H9 (cell line): ENCODE results near the gene STK24. TPM values are rescaled to one million over a fixed set of nuclear protein-coding genes. Genes with fewer than 3 reads are reported as not detected.

Experiments used
- DNase-seq: peaks from one replicate; pipeline ENCODE4 v3.0.0-alpha.2; 2017
- H2AFZ ChIP-seq: one replicate; pipeline ENCODE4 v1.6.1; 2013; ENCODE audit warnings: mild to moderate bottlenecking, low read length, control low read depth, moderate library complexity
- H2AK5ac ChIP-seq: 2 replicates; pipeline ENCODE4 v1.6.1; 2013; ENCODE audit warnings: low read length, control low read depth, mixed read lengths; ENCODE audit not compliant: insufficient read length
- H2BK120ac ChIP-seq: one replicate; pipeline ENCODE4 v1.6.1; 2013; ENCODE audit warnings: low read depth, mild to moderate bottlenecking, low read length, control low read depth, inconsistent platforms; ENCODE audit not compliant: poor library complexity, severe bottlenecking
- H2BK12ac ChIP-seq: 2 replicates; pipeline ENCODE4 v1.6.1; 2013; ENCODE audit warnings: low read length, control low read depth, mixed read lengths, low read depth; ENCODE audit not compliant: insufficient read length
- H2BK15ac ChIP-seq: 2 replicates; pipeline ENCODE4 v1.6.1; 2013; ENCODE audit warnings: low read depth, low read length, control low read depth
- H2BK20ac ChIP-seq: one replicate; pipeline ENCODE4 v1.6.1; 2013; ENCODE audit warnings: low read depth, mild to moderate bottlenecking, low read length, control low read depth, inconsistent platforms; ENCODE audit not compliant: poor library complexity, severe bottlenecking
- H2BK5ac ChIP-seq: 2 replicates; pipeline ENCODE4 v1.6.1; 2013; ENCODE audit warnings: low read length, control low read depth, mixed read lengths; ENCODE audit not compliant: insufficient read length
- H3K14ac ChIP-seq: 2 replicates; pipeline ENCODE4 v1.6.1; 2013; ENCODE audit warnings: low read length, control low read depth; ENCODE audit not compliant: insufficient read depth
- H3K18ac ChIP-seq: 2 replicates; pipeline ENCODE4 v1.6.1; 2013; ENCODE audit warnings: low read depth, mild to moderate bottlenecking, mixed read lengths, low read length, control low read depth; ENCODE audit not compliant: insufficient read length
- H3K23ac ChIP-seq: 2 replicates; pipeline ENCODE4 v1.6.1; 2013; ENCODE audit warnings: low read length, control low read depth, mixed read lengths, low read depth; ENCODE audit not compliant: insufficient read length
- H3K23me2 ChIP-seq: 2 replicates; pipeline ENCODE4 v1.6.1; 2013; ENCODE audit warnings: low read depth, mild to moderate bottlenecking, mixed read lengths, low read length, control low read depth; ENCODE audit not compliant: insufficient read length, poor library complexity, severe bottlenecking
- H3K27ac ChIP-seq: 2 replicates; pipeline ENCODE4 v1.5.1; 2013; ENCODE audit warnings: low read length, control low read depth, mixed read lengths, low read depth; ENCODE audit not compliant: insufficient read length
- H3K27me3 ChIP-seq: 2 replicates; pipeline ENCODE4 v1.6.1; 2013; ENCODE audit warnings: low read length, control low read depth, inconsistent platforms; ENCODE audit not compliant: insufficient read depth
- H3K4ac ChIP-seq: 2 replicates; pipeline ENCODE4 v1.6.1; 2013; ENCODE audit warnings: low read depth, mild to moderate bottlenecking, control low read depth, inconsistent platforms, low read length, moderate library complexity
- H3K4me1 ChIP-seq: 2 replicates; pipeline ENCODE4 v1.6.1; 2013; ENCODE audit warnings: low read length, control low read depth, inconsistent platforms; ENCODE audit not compliant: insufficient read depth
- H3K4me2 ChIP-seq: 2 replicates; pipeline ENCODE4 v1.6.1; 2013; ENCODE audit warnings: low read length, control low read depth, mixed read lengths; ENCODE audit not compliant: insufficient read length, insufficient read depth
- H3K56ac ChIP-seq: 2 replicates; pipeline ENCODE4 v1.6.1; 2013; ENCODE audit warnings: low read depth, mild to moderate bottlenecking, mixed read lengths, low read length, control low read depth; ENCODE audit not compliant: insufficient read length
- H3K79me1 ChIP-seq: 2 replicates; pipeline ENCODE4 v1.6.1; 2013; ENCODE audit warnings: low read depth, mild to moderate bottlenecking, moderate library complexity, low read length, control low read depth, inconsistent platforms; ENCODE audit not compliant: insufficient read depth, poor library complexity, severe bottlenecking
- H3K79me2 ChIP-seq: 2 replicates; pipeline ENCODE4 v1.6.1; 2013; ENCODE audit warnings: low read length, control low read depth, inconsistent platforms; ENCODE audit not compliant: insufficient read depth
- H3K9ac ChIP-seq: 2 replicates; pipeline ENCODE4 v1.6.1; 2013; ENCODE audit warnings: low read length, control low read depth, mixed read lengths; ENCODE audit not compliant: insufficient read length; ENCODE audit errors: extremely low read depth
- H3K9me3 ChIP-seq: one replicate; pipeline ENCODE4 v1.6.1; 2013; ENCODE audit warnings: low read depth, low read length, inconsistent platforms; ENCODE audit not compliant: control insufficient read depth
- H3T11ph ChIP-seq: one replicate; pipeline ENCODE4 v1.6.1; 2013; ENCODE audit warnings: mild to moderate bottlenecking, low read length, control low read depth, inconsistent platforms
- H4K20me1 ChIP-seq: one replicate; pipeline ENCODE4 v1.6.1; 2013; ENCODE audit not compliant: control insufficient read depth, insufficient read length, insufficient read depth
- H4K5ac ChIP-seq: 2 replicates; pipeline ENCODE4 v1.6.1; 2013; ENCODE audit warnings: low read depth, mild to moderate bottlenecking, mixed read lengths, low read length, control low read depth; ENCODE audit not compliant: insufficient read length
- H4K8ac ChIP-seq: replicated peaks from 2 replicates; pipeline ENCODE4 v1.6.1; 2013; ENCODE audit warnings: low read length, control low read depth, mixed read lengths, low read depth; ENCODE audit not compliant: insufficient read length
- H4K91ac ChIP-seq: 2 replicates; pipeline ENCODE4 v1.6.1; 2013; ENCODE audit warnings: low read depth, mild to moderate bottlenecking, moderate library complexity, mixed read lengths, low read length, control low read depth; ENCODE audit not compliant: insufficient read length
- H3K27ac Mint-ChIP-seq, 3 experiments: 2 replicates in 2 of 3; 3 replicates in 1 of 3; pipeline ENCODE4 v1.8.0; 2020 to 2021; ENCODE audit warnings: mixed read lengths in 3 of 3, mild to moderate bottlenecking in 1 of 3, moderate library complexity in 1 of 3
- H3K27me3 Mint-ChIP-seq: 2 replicates; pipeline ENCODE4 v1.8.0; 2021; ENCODE audit warnings: low read depth, mild to moderate bottlenecking, moderate library complexity, mixed read lengths
- H3K36me3 Mint-ChIP-seq, 3 experiments: 2 replicates in 2 of 3; 3 replicates in 1 of 3; pipeline ENCODE4 v1.8.0; 2020 to 2021; ENCODE audit warnings: low read depth in 3 of 3, mixed read lengths in 3 of 3; ENCODE audit not compliant: insufficient read depth in 1 of 3
- H3K4me1 Mint-ChIP-seq, 2 experiments: 2 replicates each; pipeline ENCODE4 v1.8.0; 2020; ENCODE audit warnings: mixed read lengths in 2 of 2
- H3K4me3 Mint-ChIP-seq, 2 experiments: 2 replicates in 1 of 2; 3 replicates in 1 of 2; pipeline ENCODE4 v1.8.0; 2020 to 2021; ENCODE audit warnings: mild to moderate bottlenecking in 2 of 2, mixed read lengths in 2 of 2, moderate library complexity in 1 of 2
- H3K9me3 Mint-ChIP-seq, 2 experiments: 2 replicates in 1 of 2; 3 replicates in 1 of 2; pipeline ENCODE4 v1.8.0; 2020; ENCODE audit warnings: mild to moderate bottlenecking in 2 of 2, mixed read lengths in 2 of 2, moderate library complexity in 1 of 2
- CTCF ChIP-seq: fragments of 200-600 bp; sonication (generic); conservative IDR thresholded peaks from 3 replicates; pipeline ENCODE4 v1.8.0; 2021; ENCODE audit warnings: antibody characterized with exemption, mild to moderate bottlenecking
- WGBS: extraction: QIAGEN DNeasy Blood & Tissue Kit; methylation state at CpG from one replicate; pipeline ENCODE4 v1.1.7; 2013; ENCODE audit warnings: missing lambda C conversion rate, low lambda C conversion rate, mixed read lengths; ENCODE audit not compliant: insufficient read length; ENCODE audit errors: extremely low coverage; 5-methylcytosine and 5-hydroxymethylcytosine counted together
- total RNA-seq: library from RNA; stranded (reverse); gene quantifications from 2 replicates; pipeline ENCODE4 v1.2.1, GENCODE V29; 2021

STK24 gene
- total RNA-seq, 1 experiment from 2014 or later = 134 TPM

- WGBS = no CpG with 5 or more reads among the region's 5 CpGs
- H4K20me1 ChIP-seq = peaks cover 3% of the 10 kb centered on the region
- no peak overlapping the region for H4K91ac ChIP-seq
- no peaks in the 10 kb centered on the region for H3K36me3 Mint-ChIP-seq
- no peak overlapping the region for H3K56ac ChIP-seq
- no peak overlapping the region for H2AK5ac ChIP-seq
- no peak overlapping the region for H4K5ac ChIP-seq
- H2AFZ ChIP-seq = no peak overlapping the region
- no peak overlapping the region for H3K27ac Mint-ChIP-seq
- DNase-seq = no peak
- no peak overlapping the region for H2BK20ac ChIP-seq
- no peaks in the 10 kb centered on the region for H3K79me1 ChIP-seq
- no peak overlapping the region for H3K27ac ChIP-seq
- H3K14ac ChIP-seq = no peak overlapping the region
- H3K4me3 Mint-ChIP-seq = no peak overlapping the region
- no peak overlapping the region for H4K8ac ChIP-seq
- H2BK12ac ChIP-seq = no peak overlapping the region
- no peak overlapping the region for H3K9ac ChIP-seq
- H2BK120ac ChIP-seq = no peak overlapping the region
- no peaks in the 10 kb centered on the region for H3K4me1 Mint-ChIP-seq
- peaks cover 3% of the 10 kb centered on the region for H3K27me3 Mint-ChIP-seq
- no peak overlapping the region for H3K4ac ChIP-seq
- H3K23me2 ChIP-seq = no peaks in the 10 kb centered on the region
- H3K27me3 ChIP-seq = no peaks in the 10 kb centered on the region
- H2BK5ac ChIP-seq = no peak overlapping the region
- H3K79me2 ChIP-seq = no peaks in the 10 kb centered on the region
- H2BK15ac ChIP-seq = no peak overlapping the region
- no peak overlapping the region for H3T11ph ChIP-seq
- H3K9me3 Mint-ChIP-seq = no peaks in the 10 kb centered on the region
- no peak overlapping the region for H3K23ac ChIP-seq
- H3K4me2 ChIP-seq = no peak overlapping the region
- no peaks in the 10 kb centered on the region for H3K4me1 ChIP-seq
- no peak for TF ChIP-seq CTCF
- H3K18ac ChIP-seq = no peak overlapping the region
- no peaks in the 10 kb centered on the region for H3K9me3 ChIP-seq
Observed at GRCh38 chr13:98609756-98610155, 32.8 kb upstream of the STK24 start.
